Loucy (cell line): ENCODE data around the gene ALDH1L1.

ENCODE experiments used
- CTCF ChIP-seq: fragments of 200-600 bp; sonication (generic); conservative IDR thresholded peaks from 2 replicates; pipeline ENCODE4 v1.5.1; 2014; ENCODE audit warnings: mild to moderate bottlenecking, antibody characterized with exemption, low read length
- EZH2phosphoT487 ChIP-seq: fragments of 200-600 bp; IDR thresholded peaks from 2 replicates; pipeline ENCODE4 v1.6.1; 2018; ENCODE audit warnings: antibody characterized with exemption, mild to moderate bottlenecking, moderate library complexity, borderline replicate concordance

- TF ChIP-seq CTCF (no peak), EZH2phosphoT487 (no peak)
These were observed 23.9 kb downstream of the ALDH1L1 start for GRCh38 chr3:126156468-126156867.
